Muscle layer of colon (tissue), 2 donors: ENCODE data around the gene MBOAT7.
A peak's percentile ranks its signal among the peaks of the same experiment; 100 is the strongest.

Experiments
- H3K27ac ChIP-seq: one replicate; pipeline ENCODE4 v1.7.0; 2013; ENCODE audit warnings: low read depth, mild to moderate bottlenecking, low read length, moderate library complexity
- H3K27me3 ChIP-seq, 2 donors: one replicate each; pipeline ENCODE4 v1.7.0; 2013; ENCODE audit warnings: low read length in 2 of 2, mild to moderate bottlenecking in 2 of 2; ENCODE audit not compliant: insufficient read depth in 2 of 2, control insufficient read depth in 1 of 2
- H3K36me3 ChIP-seq: one replicate; pipeline ENCODE4 v1.7.0; 2013; ENCODE audit warnings: mild to moderate bottlenecking, low read length; ENCODE audit not compliant: insufficient read depth
- H3K4me1 ChIP-seq: one replicate; pipeline ENCODE4 v1.7.0; 2013; ENCODE audit warnings: mild to moderate bottlenecking, low read length; ENCODE audit not compliant: insufficient read depth
- H3K4me3 ChIP-seq, 2 donors: one replicate each; pipeline ENCODE4 v1.7.0; 2013; ENCODE audit warnings: low read length in 2 of 2, low read depth in 1 of 2, mild to moderate bottlenecking in 1 of 2, moderate library complexity in 1 of 2
- H3K9ac ChIP-seq: one replicate; pipeline ENCODE4 v1.7.0; 2013; ENCODE audit warnings: low read length
- H3K9me3 ChIP-seq: one replicate; pipeline ENCODE4 v1.7.0; 2013; ENCODE audit warnings: mild to moderate bottlenecking, low read length
- donor health status: abdominal sarcoma.
- donor health status: Adenocarcinoma of cecum.

Gene MBOAT7

GRCh38 chr19:54145541-54146158, 43.7 kb downstream of the MBOAT7 start:
- no peak overlapping the region for H3K27ac ChIP-seq
- no peaks in the 10 kb centered on the region for H3K9me3 ChIP-seq
- H3K4me3 ChIP-seq = no peak overlapping the region
- H3K9ac ChIP-seq = no peak overlapping the region
- H3K4me1 ChIP-seq = peaks cover 7% of the 10 kb centered on the region
- no peaks in the 10 kb centered on the region for H3K27me3 ChIP-seq
- peaks cover 75% of the 10 kb centered on the region for H3K36me3 ChIP-seq

- Histone ChIP-seq H3K9me3 (no peaks in the 10 kb centered on the region), H3K9ac (no peak overlapping the region), H3K27ac (no peak overlapping the region), H3K4me1 (peaks cover 27% of the 10 kb centered on the region), H3K4me3 (no peak overlapping the region), H3K27me3 (no peaks in the 10 kb centered on the region), H3K36me3 (peaks cover 57% of the 10 kb centered on the region)
Observed at GRCh38 chr19:54142166-54142780, 47.1 kb downstream of the MBOAT7 start.

GRCh38 chr19:54141356-54141755, 48.0 kb downstream of the MBOAT7 start:
- H3K27ac ChIP-seq = no peak overlapping the region
- no peak overlapping the region for H3K9ac ChIP-seq
- H3K4me3 ChIP-seq = no peak overlapping the region
- peaks cover 48% of the 10 kb centered on the region for H3K36me3 ChIP-seq
- peaks cover 30% of the 10 kb centered on the region for H3K4me1 ChIP-seq
- H3K9me3 ChIP-seq = no peaks in the 10 kb centered on the region
- H3K27me3 ChIP-seq = no peaks in the 10 kb centered on the region

- peak overlapping the region; percentile 71 to 91 for H3K4me3 ChIP-seq
- no peaks in the 10 kb centered on the region for H3K27me3 ChIP-seq
- peak overlapping the region; percentile 88 for H3K27ac ChIP-seq
- H3K9me3 ChIP-seq = no peaks in the 10 kb centered on the region
- H3K9ac ChIP-seq = peak overlapping the region; percentile 62
- peaks cover 36% of the 10 kb centered on the region for H3K4me1 ChIP-seq
- peaks cover 21% of the 10 kb centered on the region for H3K36me3 ChIP-seq
Observed at GRCh38 chr19:54138489-54139256, 50.7 kb downstream of the MBOAT7 start.

- Histone ChIP-seq H3K4me1 (peaks cover 36% of the 10 kb centered on the region), H3K4me3 (peak within 1 kb of the TSS; percentile 84 to 91), H3K9me3 (no peaks in the 10 kb centered on the region), H3K27me3 (no peaks in the 10 kb centered on the region), H3K27ac (peak within 1 kb of the TSS; percentile 88), H3K9ac (peak within 1 kb of the TSS; percentile 62), H3K36me3 (peaks cover 14% of the 10 kb centered on the region)
Observed at GRCh38 chr19:54137699-54138488, 51.5 kb downstream of the MBOAT7 start, which contains the start of gene CNOT3. TSS of gene CNOT3 (plus strand) at chr19:54137762. CDS start at chr19:54142979, 5,217 bp downstream.

- Histone ChIP-seq H3K9ac (peak overlapping the region; percentile 53), H3K27ac (peak overlapping the region; percentile 88), H3K27me3 (no peaks in the 10 kb centered on the region), H3K4me1 (peaks cover 36% of the 10 kb centered on the region), H3K36me3 (peaks cover 9% of the 10 kb centered on the region), H3K9me3 (no peaks in the 10 kb centered on the region), H3K4me3 (peak overlapping the region; percentile 84 to 91)
Observed at GRCh38 chr19:54136864-54137698, 52.3 kb downstream of the MBOAT7 start.

- Histone ChIP-seq H3K4me1 (peaks cover 35% of the 10 kb centered on the region), H3K4me3 (peak overlapping the region; percentile 61 to 84), H3K36me3 (peaks cover 16% of the 10 kb centered on the region), H3K9ac (peak overlapping the region; percentile 53), H3K27ac (peak overlapping the region; percentile 49), H3K27me3 (no peaks in the 10 kb centered on the region), H3K9me3 (no peaks in the 10 kb centered on the region)
Observed at GRCh38 chr19:54136086-54136863, 53.1 kb downstream of the MBOAT7 start.

GRCh38 chr19:54133957-54134590, 55.3 kb downstream of the MBOAT7 start:
- no peak overlapping the region for H3K9ac ChIP-seq
- no peaks in the 10 kb centered on the region for H3K9me3 ChIP-seq
- H3K4me1 ChIP-seq = peaks cover 14% of the 10 kb centered on the region
- H3K36me3 ChIP-seq = peaks cover 22% of the 10 kb centered on the region
- H3K27me3 ChIP-seq = no peaks in the 10 kb centered on the region
- H3K27ac ChIP-seq = no peak overlapping the region
- H3K4me3 ChIP-seq = no peak overlapping the region

- H3K4me3 ChIP-seq = no peak overlapping the region
- no peak overlapping the region for H3K27ac ChIP-seq
- H3K4me1 ChIP-seq = peaks cover 9% of the 10 kb centered on the region
- H3K27me3 ChIP-seq = no peaks in the 10 kb centered on the region
- no peak overlapping the region for H3K9ac ChIP-seq
- peaks cover 24% of the 10 kb centered on the region for H3K36me3 ChIP-seq
- no peaks in the 10 kb centered on the region for H3K9me3 ChIP-seq
Observed at GRCh38 chr19:54133312-54133956, 55.9 kb downstream of the MBOAT7 start.
